OCI-LY1 (cell line): Measurements from ENCODE around the gene SRSF2.
"Not testable (repeated sequence)": the region's sequence is repeated elsewhere in the genome, so short reads cannot be mapped to it uniquely, and the experiment has no call there.

Experiments used
- H2AFZ ChIP-seq: fragments of 200-600 bp; sonication (generic), shearing (Covaris generic); 2 replicates; pipeline ENCODE4 v1.6.0; 2014; ENCODE audit warnings: antibody characterized with exemption, mild to moderate bottlenecking, low read length
- H3F3A ChIP-seq: fragments of 200-600 bp; sonication (generic), shearing (Covaris generic); 2 replicates; pipeline ENCODE4 v1.6.0; 2014; ENCODE audit warnings: mild to moderate bottlenecking, antibody characterized with exemption, low read length, moderate library complexity; ENCODE audit not compliant: insufficient read depth
- H3K27ac ChIP-seq: fragments of 200-600 bp; sonication (generic); 2 replicates; pipeline ENCODE4 v1.5.1; 2014; ENCODE audit warnings: low read length, mixed run types, mild to moderate bottlenecking, low read depth; ENCODE audit not compliant: poor library complexity, severe bottlenecking
- H3K27me3 ChIP-seq: fragments of 200-600 bp; sonication (generic); 2 replicates; pipeline ENCODE4 v1.6.0; 2014; ENCODE audit warnings: antibody characterized with exemption, mild to moderate bottlenecking, low read length, moderate library complexity; ENCODE audit not compliant: insufficient read depth
- H3K36me3 ChIP-seq: fragments of 200-600 bp; sonication (generic); 2 replicates; pipeline ENCODE4 v1.6.1; 2014; ENCODE audit warnings: mild to moderate bottlenecking, antibody characterized with exemption, low read length, moderate library complexity, mixed read lengths; ENCODE audit not compliant: insufficient read depth
- H3K4me1 ChIP-seq: fragments of 200-600 bp; sonication (generic); 2 replicates; pipeline ENCODE4 v1.5.1; 2014; ENCODE audit warnings: mild to moderate bottlenecking, low read length, moderate library complexity; ENCODE audit not compliant: insufficient read depth, severe bottlenecking
- H3K4me2 ChIP-seq: fragments of 200-600 bp; sonication (generic), shearing (Covaris generic); 2 replicates; pipeline ENCODE4 v1.6.1; 2014; ENCODE audit warnings: low read length
- H3K4me3 ChIP-seq: fragments of 200-600 bp; sonication (generic); 2 replicates; pipeline ENCODE4 v1.5.1; 2014; ENCODE audit warnings: low read length, low read depth, mild to moderate bottlenecking, mixed read lengths; ENCODE audit not compliant: poor library complexity, severe bottlenecking
- H3K79me2 ChIP-seq: fragments of 200-600 bp; shearing (Covaris generic); 2 replicates; pipeline ENCODE4 v1.6.1; 2016; ENCODE audit warnings: mixed run types, low read length, mixed read lengths; ENCODE audit not compliant: insufficient read depth
- H3K9ac ChIP-seq: fragments of 200-600 bp; sonication (generic), shearing (Covaris generic); 2 replicates; pipeline ENCODE4 v1.6.1; 2014; ENCODE audit warnings: mild to moderate bottlenecking, low read length, mixed read lengths
- H3K9me2 ChIP-seq: fragments of 200-600 bp; sonication (generic), shearing (Covaris generic); 2 replicates; pipeline ENCODE4 v1.6.1; 2014; ENCODE audit warnings: low read depth, mild to moderate bottlenecking, low read length, mixed read lengths
- H3K9me3 ChIP-seq: fragments of 200-600 bp; shearing (Covaris generic); 2 replicates; pipeline ENCODE4 v1.6.1; 2014; ENCODE audit warnings: low read length, mixed read lengths
- H4K20me1 ChIP-seq: fragments of 200-600 bp; sonication (generic), shearing (Covaris generic); 2 replicates; pipeline ENCODE4 v1.6.0; 2016; ENCODE audit warnings: mild to moderate bottlenecking, low read length; ENCODE audit not compliant: insufficient read depth
- EZH2 ChIP-seq: fragments of 200-600 bp; sonication (generic), shearing (Covaris generic); IDR thresholded peaks from 2 replicates; pipeline ENCODE4 v1.8.0; 2017; ENCODE audit warnings: borderline replicate concordance, mixed run types, mild to moderate bottlenecking, antibody characterized with exemption, low read length, moderate library complexity, mixed read lengths
- TF ChIP-seq, protein P1 (sequence below): fragments of 200-600 bp; sonication (generic), shearing (Covaris generic); IDR thresholded peaks from 2 replicates; pipeline ENCODE4 v1.5.1; 2017; ENCODE audit warnings: mild to moderate bottlenecking, antibody characterized with exemption, low read length, moderate library complexity, mixed read lengths

SRSF2 gene

DNA sequence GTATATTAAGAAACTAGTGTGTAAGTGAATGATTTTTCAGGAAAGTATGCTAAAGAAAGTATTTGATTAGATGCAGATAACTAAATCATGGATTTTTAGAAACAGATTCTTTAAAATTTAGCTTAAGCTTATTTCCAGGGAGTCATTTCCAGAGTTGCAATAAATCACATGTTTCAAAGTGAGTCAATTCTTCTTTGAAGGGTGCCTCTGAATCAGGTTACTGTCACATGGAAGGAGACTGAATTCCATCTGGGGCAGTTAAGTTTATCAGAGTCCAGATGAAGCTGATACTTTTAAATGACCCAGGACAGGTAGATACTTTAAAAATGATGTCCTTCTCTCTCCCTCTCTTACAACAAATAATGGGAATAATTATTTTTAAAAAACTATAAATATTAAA lies 5.8 kb upstream of the SRSF2 start:
- Histone ChIP-seq H3K9me3 (no peaks in the 10 kb centered on the region), H3K4me1 (peaks cover 27% of the 10 kb centered on the region), H3K79me2 (peaks cover 6% of the 10 kb centered on the region), H3K4me3 (no peak overlapping the region), H3K36me3 (peaks cover 45% of the 10 kb centered on the region), H2AFZ (no peak overlapping the region), H4K20me1 (no peaks in the 10 kb centered on the region), H3K9ac (no peak overlapping the region), H3K9me2 (no peaks in the 10 kb centered on the region), H3F3A (no peaks in the 10 kb centered on the region), H3K27ac (no peak overlapping the region), H3K27me3 (no peaks in the 10 kb centered on the region), H3K4me2 (no peak overlapping the region)
- TF ChIP-seq, protein P1, sequence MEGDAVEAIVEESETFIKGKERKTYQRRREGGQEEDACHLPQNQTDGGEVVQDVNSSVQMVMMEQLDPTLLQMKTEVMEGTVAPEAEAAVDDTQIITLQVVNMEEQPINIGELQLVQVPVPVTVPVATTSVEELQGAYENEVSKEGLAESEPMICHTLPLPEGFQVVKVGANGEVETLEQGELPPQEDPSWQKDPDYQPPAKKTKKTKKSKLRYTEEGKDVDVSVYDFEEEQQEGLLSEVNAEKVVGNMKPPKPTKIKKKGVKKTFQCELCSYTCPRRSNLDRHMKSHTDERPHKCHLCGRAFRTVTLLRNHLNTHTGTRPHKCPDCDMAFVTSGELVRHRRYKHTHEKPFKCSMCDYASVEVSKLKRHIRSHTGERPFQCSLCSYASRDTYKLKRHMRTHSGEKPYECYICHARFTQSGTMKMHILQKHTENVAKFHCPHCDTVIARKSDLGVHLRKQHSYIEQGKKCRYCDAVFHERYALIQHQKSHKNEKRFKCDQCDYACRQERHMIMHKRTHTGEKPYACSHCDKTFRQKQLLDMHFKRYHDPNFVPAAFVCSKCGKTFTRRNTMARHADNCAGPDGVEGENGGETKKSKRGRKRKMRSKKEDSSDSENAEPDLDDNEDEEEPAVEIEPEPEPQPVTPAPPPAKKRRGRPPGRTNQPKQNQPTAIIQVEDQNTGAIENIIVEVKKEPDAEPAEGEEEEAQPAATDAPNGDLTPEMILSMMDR: no peak
- TF ChIP-seq EZH2: no peak

DNA sequence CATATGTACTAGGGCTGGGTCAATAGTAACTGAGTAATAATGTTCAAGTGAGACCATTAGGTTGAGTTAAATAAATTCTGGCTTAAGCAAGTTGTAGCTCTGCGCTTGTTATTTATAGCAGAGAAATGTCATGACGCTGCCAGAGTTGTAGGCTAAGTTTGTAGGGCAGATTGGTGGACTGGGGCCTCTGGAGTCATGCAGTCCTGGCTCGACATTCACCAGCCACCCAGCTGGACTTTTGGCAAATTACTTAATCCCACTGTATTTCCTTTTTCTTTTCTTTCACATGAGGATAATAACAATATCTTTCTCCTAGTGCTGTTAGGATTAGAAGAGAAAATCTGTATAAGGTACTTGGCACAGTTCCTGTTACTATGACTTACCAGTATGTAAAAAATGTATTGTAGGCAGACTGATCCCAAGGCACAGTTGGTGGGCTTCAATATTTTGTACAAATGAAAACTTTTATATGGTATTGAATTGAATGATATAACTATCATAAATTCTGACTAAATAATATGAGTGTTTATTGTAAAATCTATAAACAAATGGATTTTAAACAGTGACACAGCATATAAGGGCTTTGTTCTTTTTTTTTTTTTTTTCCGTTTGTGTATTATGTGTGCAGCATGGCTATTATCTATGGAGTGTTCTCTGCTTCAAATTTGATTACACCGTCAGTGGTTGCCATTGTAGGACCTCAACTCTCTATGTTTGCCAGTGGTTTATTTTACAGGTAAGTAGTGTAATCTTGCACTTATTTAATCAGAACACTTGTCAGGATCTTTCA lies 3.4 kb upstream of the SRSF2 start:
- Histone ChIP-seq H2AFZ (no peak overlapping the region), H3K9ac (peak overlapping the region; percentile 12; the same call in 1 of the 2 replicates), H3K9me2 (no peaks in the 10 kb centered on the region), H3K4me1 (peaks cover 28% of the 10 kb centered on the region), H3K79me2 (peaks cover 21% of the 10 kb centered on the region), H3K4me2 (no peak overlapping the region), H3K4me3 (no peak overlapping the region), H4K20me1 (no peaks in the 10 kb centered on the region), H3K9me3 (no peaks in the 10 kb centered on the region), H3K27ac (peak overlapping the region; percentile 19), H3K36me3 (peaks cover 49% of the 10 kb centered on the region), H3F3A (no peaks in the 10 kb centered on the region), H3K27me3 (no peaks in the 10 kb centered on the region)
- TF ChIP-seq, protein P1: no peak
- TF ChIP-seq EZH2: no peak

DNA sequence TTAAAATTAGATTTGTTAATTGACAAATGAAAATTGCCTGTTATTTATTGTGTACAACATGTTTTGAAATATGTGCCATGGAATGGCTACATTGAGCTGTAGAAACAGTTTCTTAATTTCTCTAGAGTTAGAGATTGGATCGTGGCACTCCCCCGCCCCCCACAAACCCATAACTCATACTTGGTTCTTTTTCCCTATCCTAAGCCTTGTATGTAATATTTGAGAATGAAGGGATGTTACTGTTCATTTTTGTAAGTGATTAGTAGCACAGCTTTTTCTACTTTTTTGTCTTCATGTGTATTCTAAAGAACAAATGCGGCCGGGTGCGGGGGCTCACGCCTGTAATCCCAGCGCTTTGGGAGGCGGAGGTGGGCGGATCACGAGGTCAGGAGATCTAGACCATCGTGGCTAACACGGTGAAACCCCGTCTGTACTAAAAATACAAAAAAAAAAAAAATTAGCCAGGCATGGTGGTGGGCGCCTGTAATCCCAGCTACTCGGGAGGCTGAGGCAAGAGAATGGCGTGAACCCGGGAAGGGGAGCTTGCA lies 2.5 kb upstream of the SRSF2 start:
- not testable (repeated sequence) for H3K27ac ChIP-seq, H4K20me1 ChIP-seq, H3K9me3 ChIP-seq, H3K9me2 ChIP-seq, H3K27me3 ChIP-seq, H2AFZ ChIP-seq, H3F3A ChIP-seq
- Histone ChIP-seq H3K9ac (peak overlapping the region; percentile 90), H3K4me1 (peaks cover 37% of the 10 kb centered on the region), H3K4me3 (peak overlapping the region; percentile 96), H3K4me2 (peak overlapping the region; percentile 95), H3K79me2 (peaks cover 30% of the 10 kb centered on the region), H3K36me3 (peaks cover 49% of the 10 kb centered on the region)
